ENCODE data around the gene GABARAPL1. TPM values are rescaled to one million over a fixed set of nuclear protein-coding genes. Genes with fewer than 3 reads are reported as not detected.

Gene GABARAPL1
- total RNA-seq, 1 experiment from 2014 or later = 55.6 TPM

DNA sequence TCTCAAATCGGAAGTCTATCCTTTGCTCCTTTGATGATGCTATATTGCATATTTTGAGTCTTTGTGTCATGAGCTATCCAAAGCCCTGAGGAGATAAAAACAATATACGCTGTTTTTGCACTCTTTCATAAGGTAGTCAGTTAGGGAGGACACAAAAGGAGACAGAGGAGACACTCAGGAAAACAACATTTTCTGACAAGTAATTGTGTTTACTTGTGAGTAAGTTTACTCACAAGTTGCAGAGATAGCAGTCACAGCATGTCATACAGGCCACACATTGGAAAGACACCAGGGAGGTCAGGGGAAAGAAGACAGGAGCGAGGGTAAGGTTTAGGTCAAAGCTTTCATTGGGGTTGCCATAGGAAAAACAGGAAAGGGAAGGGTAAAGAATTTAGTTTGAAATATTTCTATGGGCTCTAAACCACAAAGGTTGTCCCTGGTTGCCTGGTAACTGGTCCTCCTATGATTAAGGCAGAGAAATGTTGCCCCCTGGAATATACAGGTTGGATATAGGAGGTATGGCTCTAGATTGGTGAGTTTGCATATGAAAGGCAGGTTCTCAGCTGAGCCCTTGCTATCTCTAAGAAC lies 7.4 kb upstream of the GABARAPL1 start:
- Histone ChIP-seq H3K18ac (ENCODE audit: insufficient read length, low read depth, low read length) (no peak overlapping the region), H4K20me1 (ENCODE audit: control insufficient read depth, insufficient read depth, insufficient read length) (no peaks in the 10 kb centered on the region), H3K4ac (ENCODE audit: low read depth, low read length) (no peak overlapping the region), H2AK5ac (ENCODE audit: insufficient read length, low read length) (no peak overlapping the region), H3K79me2 (ENCODE audit: insufficient read depth, low read length) (no peaks in the 10 kb centered on the region), H2BK12ac (ENCODE audit: insufficient read length, low read depth, low read length) (no peak overlapping the region), H4K8ac (replicated peaks; ENCODE audit: insufficient read length, low read depth, low read length) (no peak overlapping the region), H3K23ac (ENCODE audit: insufficient read length, low read depth, low read length) (no peak overlapping the region), H3K27me3 (ENCODE audit: insufficient read depth, low read length) (no peaks in the 10 kb centered on the region), H3T11ph (ENCODE audit: low read length) (no peak overlapping the region), H2BK5ac (ENCODE audit: insufficient read length, low read length) (no peak overlapping the region), H2BK20ac (ENCODE audit: low read depth, low read length, poor library complexity, severe bottlenecking) (no peak overlapping the region), H3K23me2 (ENCODE audit: insufficient read length, low read depth, low read length, poor library complexity, severe bottlenecking) (no peaks in the 10 kb centered on the region), H3K14ac (ENCODE audit: insufficient read depth, low read length) (no peak overlapping the region), H3K9ac (ENCODE audit: extremely low read depth, insufficient read length, low read length) (no peak overlapping the region), H4K91ac (ENCODE audit: insufficient read length, low read depth, low read length) (no peak overlapping the region), H3K4me2 (ENCODE audit: insufficient read depth, insufficient read length, low read length) (no peak overlapping the region), H3K27ac (ENCODE audit: insufficient read length, low read depth, low read length) (no peak overlapping the region), H3K4me1 (ENCODE audit: insufficient read depth, low read length) (peaks cover 8% of the 10 kb centered on the region; the same call in 1 of the 2 replicates), H2AFZ (ENCODE audit: low read length) (no peak overlapping the region), H4K5ac (ENCODE audit: insufficient read length, low read depth, low read length) (no peak overlapping the region), H3K56ac (ENCODE audit: insufficient read length, low read depth, low read length) (no peak overlapping the region), H2BK15ac (ENCODE audit: low read depth, low read length) (no peak overlapping the region), H3K9me3 (ENCODE audit: control insufficient read depth, low read depth, low read length) (no peaks in the 10 kb centered on the region), H2BK120ac (ENCODE audit: low read depth, low read length, poor library complexity, severe bottlenecking) (no peak overlapping the region), H3K79me1 (ENCODE audit: insufficient read depth, low read depth, low read length, poor library complexity, severe bottlenecking) (no peaks in the 10 kb centered on the region)
- DNase-seq = no peak
- no peak overlapping the region; a peak in 2 of 7 replicates for H3K27ac Mint-ChIP-seq
- H3K4me1 Mint-ChIP-seq = peaks cover 22 to 25% of the 10 kb centered on the region in 2 experiments
- TF ChIP-seq, protein P1, sequence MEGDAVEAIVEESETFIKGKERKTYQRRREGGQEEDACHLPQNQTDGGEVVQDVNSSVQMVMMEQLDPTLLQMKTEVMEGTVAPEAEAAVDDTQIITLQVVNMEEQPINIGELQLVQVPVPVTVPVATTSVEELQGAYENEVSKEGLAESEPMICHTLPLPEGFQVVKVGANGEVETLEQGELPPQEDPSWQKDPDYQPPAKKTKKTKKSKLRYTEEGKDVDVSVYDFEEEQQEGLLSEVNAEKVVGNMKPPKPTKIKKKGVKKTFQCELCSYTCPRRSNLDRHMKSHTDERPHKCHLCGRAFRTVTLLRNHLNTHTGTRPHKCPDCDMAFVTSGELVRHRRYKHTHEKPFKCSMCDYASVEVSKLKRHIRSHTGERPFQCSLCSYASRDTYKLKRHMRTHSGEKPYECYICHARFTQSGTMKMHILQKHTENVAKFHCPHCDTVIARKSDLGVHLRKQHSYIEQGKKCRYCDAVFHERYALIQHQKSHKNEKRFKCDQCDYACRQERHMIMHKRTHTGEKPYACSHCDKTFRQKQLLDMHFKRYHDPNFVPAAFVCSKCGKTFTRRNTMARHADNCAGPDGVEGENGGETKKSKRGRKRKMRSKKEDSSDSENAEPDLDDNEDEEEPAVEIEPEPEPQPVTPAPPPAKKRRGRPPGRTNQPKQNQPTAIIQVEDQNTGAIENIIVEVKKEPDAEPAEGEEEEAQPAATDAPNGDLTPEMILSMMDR (conservative IDR thresholded peaks at IDR 0.05) = no peak
- H3K4me3 Mint-ChIP-seq = no peak overlapping the region
- no peaks in the 10 kb centered on the region; a peak in 1 of 5 replicates for H3K9me3 Mint-ChIP-seq
- WGBS (ENCODE audit: extremely low coverage, insufficient read length, low lambda C conversion rate) = no CpG with 5 or more reads among the region's 3 CpGs
- H3K27me3 Mint-ChIP-seq (ENCODE audit: low read depth) = no peaks in the 10 kb centered on the region; the same call in 1 of the 2 replicates
- no peaks in the 10 kb centered on the region for H3K36me3 Mint-ChIP-seq (ENCODE audit: insufficient read depth in 1 of 3, low read depth in 3 of 3)
